HS-5 (cell line): ENCODE results near the gene GALNT18.

Source experiments
- DNase-seq: peaks from one replicate; pipeline ENCODE4 v3.0.0-alpha.2; 2012; ENCODE audit warnings: low read depth

GALNT18 gene

GRCh38 chr11:11349106-11349825, 272.5 kb downstream of the GALNT18 start:
- no peak for DNase-seq

- no peak for DNase-seq
Measured at GRCh38 chr11:11348303-11348702, 273.5 kb downstream of the GALNT18 start.

GRCh38 chr11:11347592-11347991, 274.2 kb downstream of the GALNT18 start:
- no peak for DNase-seq

- no peak for DNase-seq
Measured at GRCh38 chr11:11346303-11346702, 275.5 kb downstream of the GALNT18 start.

GRCh38 chr11:11345099-11345498, 276.7 kb downstream of the GALNT18 start:
- no peak for DNase-seq

GRCh38 chr11:11344045-11344444, 277.8 kb downstream of the GALNT18 start:
- no peak for DNase-seq

GRCh38 chr11:11338304-11338703, 283.5 kb downstream of the GALNT18 start:
- no peak for DNase-seq

GRCh38 chr11:11336664-11337063, 285.1 kb downstream of the GALNT18 start:
- no peak for DNase-seq

- no peak for DNase-seq
Measured at GRCh38 chr11:11335043-11335442, 286.8 kb downstream of the GALNT18 start.

GRCh38 chr11:11334607-11335006, 287.2 kb downstream of the GALNT18 start:
- DNase-seq = no peak

- DNase-seq = no peak
Measured at GRCh38 chr11:11332141-11332710, 289.6 kb downstream of the GALNT18 start.

GRCh38 chr11:11329062-11329806, 292.6 kb downstream of the GALNT18 start:
- no peak for DNase-seq

- no peak for DNase-seq
Measured at GRCh38 chr11:11324090-11324489, 297.7 kb downstream of the GALNT18 start.

- DNase-seq = no peak
Measured at GRCh38 chr11:11322101-11322500, 299.7 kb downstream of the GALNT18 start.

GRCh38 chr11:11320825-11321224, 301.0 kb downstream of the GALNT18 start:
- DNase-seq = no peak

GRCh38 chr11:11318961-11319360, 302.8 kb downstream of the GALNT18 start:
- DNase-seq = no peak

- no peak for DNase-seq
Measured at GRCh38 chr11:11318461-11318860, 303.3 kb downstream of the GALNT18 start.

- no peak for DNase-seq
Measured at GRCh38 chr11:11316651-11317230, 305.1 kb downstream of the GALNT18 start.

- no peak for DNase-seq
Measured at GRCh38 chr11:11313902-11314692, 307.7 kb downstream of the GALNT18 start.

GRCh38 chr11:11313426-11313825, 308.4 kb downstream of the GALNT18 start:
- DNase-seq = peak; percentile 19

- no peak for DNase-seq
Measured at GRCh38 chr11:11312738-11313137, 309.1 kb downstream of the GALNT18 start.

- DNase-seq = no peak
Measured at GRCh38 chr11:11311169-11311568, 310.6 kb downstream of the GALNT18 start.
